ENCODE measurements around the gene GAS2. TPM values are rescaled to one million over a fixed set of nuclear protein-coding genes. Genes with fewer than 3 reads are reported as not detected.

GAS2 gene
- total RNA-seq, 1 donor from 2014 or later, result 14.3 TPM

- no peak for DNase-seq (ENCODE audit: low spot score)
- intact Hi-C loops (cut with DNase I), result no loop called here
These were observed 102.7 kb downstream of the GAS2 start for GRCh38 chr11:22769081-22769480.

- DNase-seq (ENCODE audit: low spot score), result no peak
- intact Hi-C loops (cut with DNase I), result no loop called here
These were observed 108.3 kb downstream of the GAS2 start for GRCh38 chr11:22774716-22775115.

DNA sequence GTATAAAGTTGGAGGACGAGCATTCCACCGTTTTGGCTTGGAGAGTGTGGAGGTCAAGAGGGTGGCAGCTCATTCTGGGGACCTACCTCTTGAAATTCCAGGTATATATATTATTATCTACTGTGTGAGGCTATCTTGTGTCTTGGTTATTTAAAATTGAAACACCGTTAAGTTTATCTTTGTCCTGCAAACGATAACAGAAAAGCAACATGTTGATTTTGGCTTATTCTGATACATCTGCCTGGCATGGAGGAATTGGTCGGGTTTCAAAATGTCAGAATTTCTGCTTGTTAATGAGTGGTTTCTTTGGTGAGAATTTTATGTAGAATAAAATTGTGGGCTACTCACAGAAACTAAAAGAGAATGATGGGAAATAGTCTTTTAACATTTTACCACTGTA lies 108.8 kb downstream of the GAS2 start:
- DNase-seq (ENCODE audit: low spot score), result no peak
- intact Hi-C loops (cut with DNase I), result no loop called here

DNA sequence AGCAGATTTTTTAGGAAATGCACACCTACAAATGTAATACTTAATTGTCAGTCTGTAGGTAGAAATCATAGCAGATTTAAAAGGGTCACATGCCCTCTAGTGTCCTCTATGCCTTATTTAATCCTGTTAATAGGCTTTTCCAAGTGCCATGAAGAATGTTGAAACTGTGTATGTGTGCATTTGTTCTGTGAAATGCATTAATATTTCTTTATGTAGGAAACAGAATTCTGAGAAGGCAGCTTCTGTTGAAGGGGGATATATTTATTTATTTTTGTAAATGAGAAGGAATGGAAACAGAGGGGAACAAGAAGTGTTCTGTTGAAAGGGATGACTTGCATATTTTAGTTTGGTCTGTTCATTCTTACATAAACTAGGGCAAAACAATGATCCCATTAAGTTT lies 112.2 kb downstream of the GAS2 start:
- no peak for DNase-seq (ENCODE audit: low spot score)
- intact Hi-C loops (cut with DNase I), result no loop called here

DNA sequence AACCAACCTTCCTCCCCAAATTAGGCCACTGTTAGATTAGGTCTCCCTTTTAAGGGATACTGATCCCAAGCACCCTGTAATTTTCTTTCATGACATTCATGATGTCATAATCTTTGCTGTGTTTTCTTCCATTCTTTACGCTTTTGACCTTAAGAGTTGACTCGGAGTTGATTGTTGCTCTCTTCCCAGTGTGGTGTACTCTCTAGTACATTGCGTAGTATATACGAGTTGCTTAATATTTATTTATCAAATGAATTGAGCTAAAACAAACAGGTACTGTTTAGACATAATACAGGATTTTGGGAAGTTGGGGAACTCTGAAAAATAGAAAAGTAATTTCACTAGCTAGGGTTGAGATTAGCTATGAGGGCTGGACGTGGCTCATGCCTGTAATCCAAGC lies 113.4 kb downstream of the GAS2 start:
- intact Hi-C loops (cut with DNase I), result loop anchor here (10.0 kb wide), 1 partner anchor 105 kb away; no protein-coding TSS in a partner anchor
- no peak for DNase-seq (ENCODE audit: low spot score)

GRCh38 chr11:22780952-22781593 lies 114.7 kb downstream of the GAS2 start:
- no peak for DNase-seq (ENCODE audit: low spot score)
- intact Hi-C loops (cut with DNase I), result loop anchor here (10.0 kb wide), 1 partner anchor 106 kb away; no protein-coding TSS in a partner anchor

GRCh38 chr11:22785251-22785650 lies 118.8 kb downstream of the GAS2 start:
- no peak for DNase-seq (ENCODE audit: low spot score)
- intact Hi-C loops (cut with DNase I), result loop anchor here (5.0 to 10.0 kb wide), 2 partner anchors 110 to 453 kb away; no protein-coding TSS in a partner anchor

GRCh38 chr11:22786475-22786874 lies 120.1 kb downstream of the GAS2 start:
- DNase-seq (ENCODE audit: low spot score), result no peak
- intact Hi-C loops (cut with DNase I), result loop anchor here (5.0 to 10.0 kb wide), 2 partner anchors 112 to 454 kb away; no protein-coding TSS in a partner anchor

- intact Hi-C loops (cut with DNase I), result loop anchor here (5.0 to 10.0 kb wide), 2 partner anchors 112 to 455 kb away; no protein-coding TSS in a partner anchor
- no peak for DNase-seq (ENCODE audit: low spot score)
These were observed 120.6 kb downstream of the GAS2 start for GRCh38 chr11:22787055-22787454.

DNA sequence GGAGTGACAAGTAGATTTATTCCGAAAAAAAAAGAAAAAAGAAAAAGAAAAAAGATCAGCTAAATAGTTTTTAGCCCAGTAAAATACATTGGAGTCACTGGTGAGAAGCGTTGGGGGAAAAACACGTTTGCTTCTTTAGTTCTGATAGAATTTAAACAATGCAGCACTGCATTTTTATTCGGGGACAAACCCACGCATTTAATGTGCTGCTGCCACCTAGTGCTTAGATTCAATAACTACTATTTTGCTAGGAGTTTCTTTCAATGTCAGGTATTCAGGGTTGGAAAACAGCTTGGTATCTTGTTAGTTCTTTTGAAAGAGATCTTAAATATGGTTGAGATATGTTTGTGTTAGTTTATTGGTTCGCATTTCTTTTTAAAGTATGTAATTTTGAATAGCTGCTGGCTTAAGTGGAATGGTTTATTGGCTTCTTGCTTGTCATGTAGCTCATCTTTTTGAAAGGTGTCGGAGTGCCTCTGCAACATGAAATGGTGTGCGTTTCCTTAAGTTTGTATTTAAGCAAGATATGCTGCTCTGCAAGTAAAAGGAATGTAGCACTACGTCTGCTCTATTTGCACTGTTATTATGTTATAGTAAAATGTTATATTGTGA lies 121.2 kb downstream of the GAS2 start:
- intact Hi-C loops (cut with DNase I), result loop anchor here (5.0 to 10.0 kb wide), 2 partner anchors 113 to 455 kb away; no protein-coding TSS in a partner anchor
- DNase-seq (ENCODE audit: low spot score), result no peak

- intact Hi-C loops (cut with DNase I), result no loop called here
- no peak for DNase-seq (ENCODE audit: low spot score)
These were observed 126.1 kb downstream of the GAS2 start for GRCh38 chr11:22792497-22792896.

GRCh38 chr11:22795914-22796313 lies 129.5 kb downstream of the GAS2 start:
- DNase-seq (ENCODE audit: low spot score), result no peak
- intact Hi-C loops (cut with DNase I), result no loop called here

GRCh38 chr11:22797047-22797446 lies 130.6 kb downstream of the GAS2 start:
- no peak for DNase-seq (ENCODE audit: low spot score)
- intact Hi-C loops (cut with DNase I), result no loop called here

GRCh38 chr11:22798901-22799300 lies 132.5 kb downstream of the GAS2 start:
- no peak for DNase-seq (ENCODE audit: low spot score)
- intact Hi-C loops (cut with DNase I), result no loop called here

DNA sequence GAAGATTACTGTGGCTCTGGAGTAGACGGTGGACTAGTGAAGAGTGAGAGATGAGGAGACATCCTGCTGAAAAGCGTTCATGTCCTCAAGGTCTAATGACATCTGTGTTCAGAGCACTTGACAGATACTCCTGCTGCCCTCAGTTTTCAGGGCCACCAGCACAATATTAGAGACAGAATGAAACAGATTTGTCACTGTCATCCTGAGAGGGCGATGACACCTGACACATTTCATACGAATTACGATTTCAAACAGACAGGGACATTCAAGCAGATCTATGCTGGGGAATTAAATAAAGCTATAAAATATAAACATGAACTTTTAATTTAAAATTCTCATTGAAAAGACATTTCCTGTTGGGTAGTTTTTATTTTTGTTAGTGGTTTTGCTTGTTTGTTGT lies 134.1 kb downstream of the GAS2 start:
- no peak for DNase-seq (ENCODE audit: low spot score)
- intact Hi-C loops (cut with DNase I), result no loop called here

DNA sequence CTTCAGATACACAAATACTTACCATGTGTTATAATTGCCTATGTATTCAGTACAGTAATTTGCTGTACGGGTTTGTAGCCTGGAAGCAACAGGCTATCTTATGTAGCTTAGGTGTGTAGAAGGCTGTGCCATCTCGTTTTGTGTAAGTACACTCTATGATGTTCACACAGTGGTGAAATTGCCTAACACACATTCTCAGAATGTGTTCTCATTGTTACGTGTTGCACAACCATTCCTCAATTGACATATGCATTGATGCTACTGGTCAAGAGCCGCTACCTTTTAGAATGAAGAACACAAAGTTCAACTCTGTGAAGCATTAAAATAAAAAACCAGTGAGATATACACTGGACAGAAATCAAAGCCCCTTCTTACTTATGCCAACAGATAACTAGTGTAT lies 136.4 kb downstream of the GAS2 start:
- intact Hi-C loops (cut with DNase I), result no loop called here

GRCh38 chr11:22807391-22807790 lies 141.0 kb downstream of the GAS2 start:
- no peak for DNase-seq (ENCODE audit: low spot score)
- intact Hi-C loops (cut with DNase I), result no loop called here

More for the DNA sequence above, 136.4 kb downstream of the GAS2 start:
- no peak for DNase-seq (ENCODE audit: low spot score)

DNA sequence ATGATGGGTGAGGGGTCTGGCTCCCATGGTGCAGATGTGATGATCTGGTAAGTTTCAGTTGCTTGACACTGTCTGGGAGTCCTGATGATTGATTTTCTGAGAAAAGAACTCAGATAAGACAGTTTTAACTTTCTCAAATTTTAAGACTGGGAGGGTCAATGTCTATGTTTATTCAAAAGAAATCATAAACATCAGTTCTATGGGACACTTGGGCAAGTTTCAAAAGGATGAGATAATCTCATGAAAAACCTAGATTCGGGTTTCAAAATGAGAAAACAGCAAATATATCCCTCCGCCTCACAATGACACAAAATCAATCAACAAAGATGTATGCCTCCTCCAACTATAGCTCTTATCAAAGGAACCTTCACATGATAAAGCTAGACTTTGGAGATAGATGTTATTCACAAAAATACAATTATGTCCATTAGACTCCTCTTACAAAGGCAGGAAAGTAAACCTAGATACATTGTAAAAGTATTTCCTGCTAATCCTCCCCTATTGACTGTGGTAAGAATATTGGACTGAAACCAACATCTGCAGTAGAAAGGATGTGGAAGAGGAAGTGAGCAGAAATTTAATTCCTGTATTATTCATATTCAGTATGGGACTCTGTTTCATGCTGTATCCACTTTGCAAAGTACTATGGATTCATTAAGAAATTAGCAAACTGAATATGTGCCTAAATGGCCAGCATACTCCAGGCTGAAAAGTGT lies 141.6 kb downstream of the GAS2 start:
- intact Hi-C loops (cut with DNase I), result no loop called here
- DNase-seq (ENCODE audit: low spot score), result no peak

- DNase-seq (ENCODE audit: low spot score), result no peak
- intact Hi-C loops (cut with DNase I), result no loop called here
These were observed 142.3 kb downstream of the GAS2 start for GRCh38 chr11:22808571-22809197.

GRCh38 chr11:22809893-22810292 lies 143.5 kb downstream of the GAS2 start:
- intact Hi-C loops (cut with DNase I), result no loop called here
- DNase-seq (ENCODE audit: low spot score), result no peak

Measured in cardiac septum (tissue), 1 donor.